ENCODE results near the gene ZNF70.

DNA sequence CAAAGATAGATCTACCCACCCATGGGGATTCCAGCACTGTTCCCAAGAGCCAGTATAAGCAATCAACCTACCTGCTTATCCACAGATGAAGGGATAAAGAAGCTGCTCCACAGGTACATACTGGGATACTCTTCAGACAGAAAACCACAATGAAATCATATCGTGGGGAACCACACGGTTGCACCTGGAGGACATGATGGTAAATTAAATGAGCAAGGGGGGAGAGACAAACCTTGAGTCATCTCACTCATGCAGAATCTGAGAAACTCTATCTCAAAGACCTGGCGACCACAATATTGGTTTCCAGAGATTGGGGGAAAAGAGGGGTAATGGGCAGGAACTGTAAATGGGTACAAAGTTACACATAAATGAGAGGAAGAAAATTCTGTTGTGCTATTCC is 45.6 kb downstream of the ZNF70 start:
- no peak for TF ChIP-seq POLR2A (IDR thresholded peaks at IDR 0.05)
- TF ChIP-seq EP300 (IDR thresholded peaks at IDR 0.05), result no peak

All from tibial nerve (tissue), 3 donors.